Endodermal cell (in vitro differentiated cells): ENCODE results near the gene SPG7. TPM values are rescaled to one million over a fixed set of nuclear protein-coding genes. Genes with fewer than 3 reads are reported as not detected.
A peak's percentile ranks its signal among the peaks of the same experiment; 100 is the strongest.

Experiments
- DNase-seq: peaks from one replicate; pipeline ENCODE4 v3.0.0-alpha.2; 2017
- H3K27ac ChIP-seq: 2 replicates; pipeline ENCODE4 v1.5.1; 2013; ENCODE audit warnings: mild to moderate bottlenecking, low read depth, low read length, moderate library complexity
- H3K27me3 ChIP-seq: 2 replicates; pipeline ENCODE4 v1.6.1; 2013; ENCODE audit warnings: mild to moderate bottlenecking, low read length, moderate library complexity; ENCODE audit not compliant: insufficient read depth, control insufficient read depth, poor library complexity, severe bottlenecking
- H3K36me3 ChIP-seq: 2 replicates; pipeline ENCODE4 v1.7.0; 2013; ENCODE audit warnings: mild to moderate bottlenecking, low read length, moderate library complexity; ENCODE audit not compliant: control insufficient read depth, insufficient read depth
- H3K4me1 ChIP-seq: one replicate; pipeline ENCODE4 v1.7.0; 2013; ENCODE audit warnings: low read length; ENCODE audit not compliant: control insufficient read depth, insufficient read depth
- H3K4me3 ChIP-seq: 2 replicates; pipeline ENCODE4 v1.5.1; 2013; ENCODE audit warnings: mild to moderate bottlenecking, low read length, moderate library complexity
- H3K9ac ChIP-seq: 2 replicates; pipeline ENCODE4 v1.6.1; 2013; ENCODE audit warnings: mild to moderate bottlenecking, low read length, moderate library complexity; ENCODE audit not compliant: poor library complexity, severe bottlenecking; ENCODE audit errors: extremely low read depth
- H3K9me3 ChIP-seq: 2 replicates; pipeline ENCODE4 v1.6.1; 2013; ENCODE audit warnings: mild to moderate bottlenecking, low read length, moderate library complexity; ENCODE audit not compliant: control insufficient read depth
- H3K27ac Mint-ChIP-seq: 2 replicates; pipeline ENCODE4 v1.8.0; 2020; ENCODE audit warnings: mixed read lengths
- H3K27me3 Mint-ChIP-seq: 2 replicates; pipeline ENCODE4 v1.8.0; 2021; ENCODE audit warnings: mild to moderate bottlenecking, mixed read lengths; ENCODE audit not compliant: insufficient read depth
- H3K36me3 Mint-ChIP-seq: 2 replicates; pipeline ENCODE4 v1.8.0; 2020; ENCODE audit warnings: low read depth, mixed read lengths
- H3K4me1 Mint-ChIP-seq: 2 replicates; pipeline ENCODE4 v1.8.0; 2020; ENCODE audit warnings: mixed read lengths
- H3K4me3 Mint-ChIP-seq: 2 replicates; pipeline ENCODE4 v1.8.0; 2020; ENCODE audit warnings: mild to moderate bottlenecking, moderate library complexity, mixed read lengths
- H3K9me3 Mint-ChIP-seq: 2 replicates; pipeline ENCODE4 v1.8.0; 2020; ENCODE audit warnings: mild to moderate bottlenecking, mixed read lengths
- CTCF ChIP-seq: fragments of 200-600 bp; sonication (generic); conservative IDR thresholded peaks from 2 replicates; pipeline ENCODE4 v1.5.0; 2021; ENCODE audit warnings: antibody characterized with exemption, mild to moderate bottlenecking
- WGBS, 2 experiments: methylation state at CpG; one replicate each; pipeline versions ENCODE4 v1.1.5 to v1.1.7; 2013; ENCODE audit warnings: missing lambda C conversion rate in 2 of 2, mixed read lengths in 1 of 2; ENCODE audit not compliant: insufficient coverage in 1 of 2, insufficient read length in 1 of 2; 5-methylcytosine and 5-hydroxymethylcytosine counted together
- total RNA-seq, 2 donors: library from RNA; stranded (reverse); fragmentation: NEBNext Ultra II Directional in 1 of 2; extraction: Animal tissue kit (Norgen Biotek cat#: 25700) in 1 of 2; gene quantifications; 2 replicates in 1 of 2; 3 replicates in 1 of 2; pipeline ENCODE4 v1.2.1, GENCODE V29; 2021

SPG7 gene
- total RNA-seq, 2 donors from 2014 or later = 153 to 156 TPM

GRCh38 chr16:89529097-89529496, 20.9 kb downstream of the SPG7 start:
- peaks cover 88% of the 10 kb centered on the region for H3K36me3 ChIP-seq
- no peaks in the 10 kb centered on the region for H3K27me3 ChIP-seq
- no peaks in the 10 kb centered on the region for H3K4me1 ChIP-seq
- H3K27ac Mint-ChIP-seq = no peak overlapping the region
- peaks cover 87% of the 10 kb centered on the region for H3K36me3 Mint-ChIP-seq
- no peak overlapping the region for H3K4me3 ChIP-seq
- H3K9me3 Mint-ChIP-seq = no peaks in the 10 kb centered on the region
- no peak for TF ChIP-seq CTCF
- H3K27ac ChIP-seq = no peak overlapping the region
- 87 to 91% methylated on average over 15 to 16 of the region's 16 CpGs for WGBS, 2 experiments
- no peaks in the 10 kb centered on the region for H3K9me3 ChIP-seq
- no peak for DNase-seq
- H3K9ac ChIP-seq = no peak overlapping the region
- H3K4me3 Mint-ChIP-seq = no peak overlapping the region
- no peaks in the 10 kb centered on the region for H3K27me3 Mint-ChIP-seq
- no peaks in the 10 kb centered on the region for H3K4me1 Mint-ChIP-seq

GRCh38 chr16:89530401-89531381, 22.5 kb downstream of the SPG7 start:
- 88 to 95% methylated on average over 30 to 37 of the region's 37 CpGs for WGBS, 2 experiments
- Mint-ChIP-seq H3K27me3 (no peaks in the 10 kb centered on the region), H3K4me3 (no peak overlapping the region), H3K36me3 (peaks cover 86% of the 10 kb centered on the region), H3K4me1 (no peaks in the 10 kb centered on the region), H3K27ac (no peak overlapping the region), H3K9me3 (no peaks in the 10 kb centered on the region)
- Histone ChIP-seq H3K36me3 (peaks cover 84% of the 10 kb centered on the region), H3K9ac (no peak overlapping the region), H3K9me3 (no peaks in the 10 kb centered on the region), H3K4me1 (no peaks in the 10 kb centered on the region), H3K4me3 (no peak overlapping the region), H3K27ac (no peak overlapping the region), H3K27me3 (no peaks in the 10 kb centered on the region)
- DNase-seq = no peak
- no peak for TF ChIP-seq CTCF

- WGBS, 2 experiments = 96 to 98% methylated on average over 15 to 31 of the region's 31 CpGs
- Mint-ChIP-seq H3K4me1 (no peaks in the 10 kb centered on the region), H3K9me3 (no peaks in the 10 kb centered on the region), H3K36me3 (peaks cover 81% of the 10 kb centered on the region), H3K4me3 (no peak overlapping the region), H3K27ac (peak overlapping the region; percentile 26), H3K27me3 (no peaks in the 10 kb centered on the region)
- H3K4me3 ChIP-seq = no peak overlapping the region
- H3K27ac ChIP-seq = no peak overlapping the region
- no peaks in the 10 kb centered on the region for H3K27me3 ChIP-seq
- DNase-seq = no peak
- H3K36me3 ChIP-seq = peaks cover 75% of the 10 kb centered on the region
- H3K4me1 ChIP-seq = no peaks in the 10 kb centered on the region
- TF ChIP-seq CTCF = no peak
- no peak overlapping the region for H3K9ac ChIP-seq
- no peaks in the 10 kb centered on the region for H3K9me3 ChIP-seq
Observed at GRCh38 chr16:89531821-89532526, 23.8 kb downstream of the SPG7 start.
